ENCODE results near the gene MPZL1.
"Not testable (repeated sequence)": the region's sequence is repeated elsewhere in the genome, so short reads cannot be mapped to it uniquely, and the experiment has no call there.

The MPZL1 gene

GRCh38 chr1:167802235-167802634, 80.5 kb downstream of the MPZL1 start:
- no peaks in the 10 kb centered on the region for H3K27me3 Mint-ChIP-seq
- H3K4me3 Mint-ChIP-seq, result no peak overlapping the region
- no peak for DNase-seq
- no peaks in the 10 kb centered on the region for H3K36me3 Mint-ChIP-seq (ENCODE audit: low read depth)
- no peaks in the 10 kb centered on the region for H3K9me3 Mint-ChIP-seq
- peaks cover 25% of the 10 kb centered on the region for H3K4me1 Mint-ChIP-seq (ENCODE audit: low read depth)
- no peak overlapping the region for H3K27ac Mint-ChIP-seq

DNA sequence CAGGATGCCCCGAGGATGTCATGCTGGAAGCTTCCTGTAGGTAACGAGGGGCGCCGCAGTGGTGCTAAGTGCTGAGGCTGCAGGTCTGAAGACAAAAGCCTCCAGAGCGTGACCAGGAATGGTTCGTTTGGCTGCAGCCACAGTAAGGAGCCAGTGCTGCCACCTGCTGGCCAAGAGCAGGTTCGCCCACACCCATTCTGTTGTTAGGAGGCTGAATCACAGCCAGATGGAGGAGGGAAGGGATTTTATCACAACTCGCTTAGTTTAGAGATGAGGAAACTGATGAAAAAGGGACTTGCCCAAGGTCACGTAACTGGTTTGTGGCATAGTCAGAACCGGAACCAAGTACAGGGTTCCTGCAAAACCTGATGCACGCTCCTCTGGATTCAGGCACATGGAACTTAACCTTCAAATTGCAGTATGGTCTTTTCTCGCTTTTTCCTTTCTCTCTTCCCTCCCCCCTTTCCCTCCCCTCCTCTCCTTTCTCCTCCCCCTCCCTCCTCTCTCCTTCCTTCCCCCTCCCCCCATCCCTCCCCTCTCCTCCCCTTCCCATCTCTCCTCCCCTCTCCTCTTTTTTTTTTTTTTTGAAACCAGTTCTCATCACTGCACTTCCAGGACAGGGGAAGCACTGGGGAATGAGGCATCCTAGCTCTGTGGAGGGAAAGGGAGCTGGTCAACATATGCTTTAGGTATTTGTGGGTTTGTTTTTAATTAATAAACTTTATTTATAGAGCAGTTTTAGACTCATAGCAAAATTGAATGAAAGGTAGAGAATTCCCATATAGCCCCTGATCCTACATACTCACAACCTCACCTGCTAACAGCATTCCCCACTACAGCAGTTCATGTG, 81.8 kb downstream of the MPZL1 start:
- Mint-ChIP-seq H3K36me3 (ENCODE audit: low read depth) (no peaks in the 10 kb centered on the region), H3K27ac (peak overlapping the region; percentile 79)
- DNase-seq, result peak; percentile 90

DNA sequence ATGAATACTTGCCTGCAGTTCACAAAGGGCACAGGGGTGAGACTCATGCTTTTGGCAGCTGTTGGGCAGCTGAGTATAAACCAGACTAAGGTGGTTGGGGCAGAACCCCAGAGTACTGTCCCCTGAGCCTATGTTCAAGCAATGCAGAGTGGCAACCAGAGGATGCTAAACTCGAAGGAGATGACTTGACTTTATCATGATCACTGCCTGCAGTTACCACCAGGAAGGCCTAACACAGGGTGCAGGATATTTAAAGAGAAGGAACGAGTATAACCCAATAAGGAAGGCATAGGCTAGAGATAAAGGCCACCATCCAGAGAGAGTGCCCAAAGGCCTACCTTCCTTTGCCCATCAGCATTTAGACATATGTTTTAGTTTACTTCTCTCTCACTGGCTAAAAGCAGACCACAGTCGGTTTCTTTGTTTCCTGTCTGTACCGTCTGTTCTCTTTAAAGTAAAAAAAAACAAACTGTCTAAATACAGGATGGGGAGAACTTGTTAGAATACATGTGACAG, 83.3 kb downstream of the MPZL1 start:
- no peaks in the 10 kb centered on the region for H3K36me3 Mint-ChIP-seq (ENCODE audit: low read depth)
- no peaks in the 10 kb centered on the region for H3K9me3 Mint-ChIP-seq
- peak overlapping the region; percentile 67 for H3K27ac Mint-ChIP-seq
- no peaks in the 10 kb centered on the region for H3K27me3 Mint-ChIP-seq
- H3K4me3 Mint-ChIP-seq, result no peak overlapping the region
- DNase-seq, result peak; percentile 38
- H3K4me1 Mint-ChIP-seq (ENCODE audit: low read depth), result peaks cover 30% of the 10 kb centered on the region

More for the DNA sequence above, 81.8 kb downstream of the MPZL1 start:
- Mint-ChIP-seq H3K4me1 (ENCODE audit: low read depth) (peaks cover 30% of the 10 kb centered on the region), H3K27me3 (no peaks in the 10 kb centered on the region), H3K4me3 (peak overlapping the region; percentile 46), H3K9me3 (no peaks in the 10 kb centered on the region)

- H3K4me3 Mint-ChIP-seq, H3K27ac Mint-ChIP-seq: not testable (repeated sequence)
- H3K4me1 Mint-ChIP-seq (ENCODE audit: low read depth), result peaks cover 30% of the 10 kb centered on the region
Measured at GRCh38 chr1:167806235-167806634, 84.5 kb downstream of the MPZL1 start.

DNA sequence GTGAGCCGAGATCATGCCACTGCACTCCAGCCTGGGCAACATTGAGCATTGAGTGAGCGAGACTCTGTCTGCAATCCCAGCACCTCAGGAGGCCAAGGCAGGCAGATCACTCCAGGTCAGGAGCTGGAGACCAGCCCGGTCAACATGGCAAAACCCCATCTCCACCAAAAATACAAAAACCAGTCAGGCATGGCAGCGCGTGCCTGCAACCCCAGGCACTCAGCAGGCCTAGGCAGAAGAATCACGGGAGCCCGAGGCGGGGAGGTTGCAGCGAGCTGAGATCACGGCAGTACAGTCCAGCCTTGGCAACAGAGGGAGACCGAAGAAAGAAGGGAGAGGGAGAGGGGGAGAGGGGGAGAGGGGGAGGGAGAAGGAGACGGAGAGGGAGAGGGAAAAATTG, 84.9 kb downstream of the MPZL1 start:
- H3K4me3 Mint-ChIP-seq; DNase-seq; H3K27me3 Mint-ChIP-seq; H3K9me3 Mint-ChIP-seq; H3K27ac Mint-ChIP-seq; H3K36me3 Mint-ChIP-seq (ENCODE audit: low read depth): not testable (repeated sequence)
- H3K4me1 Mint-ChIP-seq (ENCODE audit: low read depth), result peaks cover 30% of the 10 kb centered on the region

More at GRCh38 chr1:167806235-167806634, 84.5 kb downstream of the MPZL1 start:
- not testable (repeated sequence) for H3K36me3 Mint-ChIP-seq (ENCODE audit: low read depth); DNase-seq; H3K9me3 Mint-ChIP-seq; H3K27me3 Mint-ChIP-seq

DNA sequence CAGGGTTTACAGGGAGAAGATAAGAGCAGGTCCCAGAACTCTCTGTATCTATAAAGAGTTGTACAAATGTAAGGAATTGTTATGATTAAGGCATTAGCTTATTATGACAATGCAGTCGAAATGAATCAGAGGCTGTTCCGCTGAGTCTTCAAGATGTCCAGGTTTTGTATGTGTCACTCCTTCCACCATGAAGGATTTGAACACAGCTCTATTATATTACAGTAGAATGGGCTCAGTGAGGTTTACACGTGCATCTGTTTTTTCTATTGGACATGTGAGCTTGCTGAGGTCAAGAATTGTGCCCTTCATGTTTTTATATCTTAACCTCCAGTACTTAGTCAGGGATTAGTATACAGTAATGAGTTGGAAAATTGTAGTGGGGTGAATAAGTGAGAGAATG, 86.3 kb downstream of the MPZL1 start:
- Mint-ChIP-seq H3K9me3 (peaks cover 12% of the 10 kb centered on the region), H3K4me1 (ENCODE audit: low read depth) (peaks cover 29% of the 10 kb centered on the region), H3K27ac (no peak overlapping the region), H3K36me3 (ENCODE audit: low read depth) (no peaks in the 10 kb centered on the region), H3K27me3 (no peaks in the 10 kb centered on the region), H3K4me3 (no peak overlapping the region)
- DNase-seq, result no peak

GRCh38 chr1:167808690-167809089, 86.9 kb downstream of the MPZL1 start:
- H3K4me3 Mint-ChIP-seq, result no peak overlapping the region
- no peaks in the 10 kb centered on the region for H3K36me3 Mint-ChIP-seq (ENCODE audit: low read depth)
- DNase-seq, result no peak
- H3K27ac Mint-ChIP-seq, result no peak overlapping the region
- H3K27me3 Mint-ChIP-seq, result no peaks in the 10 kb centered on the region
- peaks cover 23% of the 10 kb centered on the region for H3K4me1 Mint-ChIP-seq (ENCODE audit: low read depth)
- peaks cover 15% of the 10 kb centered on the region for H3K9me3 Mint-ChIP-seq

- Mint-ChIP-seq H3K27ac (no peak overlapping the region), H3K27me3 (no peaks in the 10 kb centered on the region), H3K9me3 (peaks cover 29% of the 10 kb centered on the region), H3K36me3 (ENCODE audit: low read depth) (no peaks in the 10 kb centered on the region), H3K4me1 (ENCODE audit: low read depth) (peaks cover 3% of the 10 kb centered on the region), H3K4me3 (no peak overlapping the region)
- DNase-seq, result no peak
Measured at GRCh38 chr1:167812972-167813371, 91.2 kb downstream of the MPZL1 start.

- H3K4me1 Mint-ChIP-seq (ENCODE audit: low read depth), result peaks cover 7% of the 10 kb centered on the region
- H3K36me3 Mint-ChIP-seq (ENCODE audit: low read depth), result no peaks in the 10 kb centered on the region
- no peak overlapping the region for H3K27ac Mint-ChIP-seq
- H3K9me3 Mint-ChIP-seq, result peaks cover 29% of the 10 kb centered on the region
- no peak overlapping the region for H3K4me3 Mint-ChIP-seq
- no peak for DNase-seq
- H3K27me3 Mint-ChIP-seq, result peaks cover 6% of the 10 kb centered on the region
Measured at GRCh38 chr1:167815650-167816049, 93.9 kb downstream of the MPZL1 start.

GRCh38 chr1:167819849-167820683, 98.3 kb downstream of the MPZL1 start:
- Mint-ChIP-seq H3K27ac (no peak overlapping the region), H3K4me3 (peak overlapping the region; percentile 51), H3K4me1 (ENCODE audit: low read depth) (peaks cover 7% of the 10 kb centered on the region), H3K9me3 (peaks cover 9% of the 10 kb centered on the region), H3K36me3 (ENCODE audit: low read depth) (no peaks in the 10 kb centered on the region), H3K27me3 (peaks cover 12% of the 10 kb centered on the region)
- DNase-seq, result peak; percentile 57

- Mint-ChIP-seq H3K36me3 (ENCODE audit: low read depth) (no peaks in the 10 kb centered on the region), H3K27me3 (peaks cover 12% of the 10 kb centered on the region), H3K4me3 (no peak overlapping the region), H3K4me1 (ENCODE audit: low read depth) (peaks cover 7% of the 10 kb centered on the region), H3K27ac (no peak overlapping the region), H3K9me3 (peaks cover 2% of the 10 kb centered on the region)
- DNase-seq, result no peak
Measured at GRCh38 chr1:167820684-167821355, 99.0 kb downstream of the MPZL1 start.

GRCh38 chr1:167821356-167821685, 99.5 kb downstream of the MPZL1 start:
- Mint-ChIP-seq H3K36me3 (ENCODE audit: low read depth) (no peaks in the 10 kb centered on the region), H3K4me3 (no peak overlapping the region), H3K4me1 (ENCODE audit: low read depth) (peaks cover 7% of the 10 kb centered on the region), H3K27ac (no peak overlapping the region), H3K27me3 (peaks cover 12% of the 10 kb centered on the region), H3K9me3 (no peaks in the 10 kb centered on the region)
- DNase-seq, result no peak

DNA sequence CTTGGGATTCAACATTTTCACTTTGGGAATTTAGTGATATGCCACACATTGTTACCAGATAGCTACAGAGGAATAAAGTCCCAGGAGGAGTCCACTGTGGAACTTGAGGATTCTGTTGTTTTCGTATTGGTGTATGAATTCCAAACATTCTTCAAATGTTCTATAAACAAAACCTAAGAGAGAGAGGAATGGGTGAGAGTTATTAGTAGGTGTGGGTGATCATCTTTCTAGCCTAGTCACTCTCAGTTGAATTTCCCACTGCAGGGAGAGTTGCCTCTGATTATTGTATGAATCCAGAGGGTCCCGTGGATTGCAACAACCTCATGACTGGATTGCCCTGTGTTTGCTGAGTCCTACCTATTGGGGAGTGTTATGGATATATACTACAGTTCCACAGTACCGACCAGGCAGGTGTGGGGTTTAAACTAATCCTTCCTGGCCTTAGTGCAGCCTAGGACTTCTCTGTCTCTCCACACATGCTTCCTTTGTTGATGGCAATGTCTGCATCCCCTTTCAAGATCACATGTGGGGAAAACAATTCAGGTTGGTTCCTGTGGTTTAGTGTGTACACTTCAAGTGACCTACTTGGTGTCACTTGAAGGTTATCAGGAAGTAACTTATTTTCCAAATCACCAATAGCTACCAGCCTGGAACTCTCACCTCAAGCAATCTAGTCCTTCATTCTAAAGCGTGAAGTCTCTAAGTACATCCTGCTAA, 100.3 kb downstream of the MPZL1 start:
- peaks cover 12% of the 10 kb centered on the region for H3K27me3 Mint-ChIP-seq
- H3K36me3 Mint-ChIP-seq (ENCODE audit: low read depth), result no peaks in the 10 kb centered on the region
- DNase-seq, result no peak
- no peaks in the 10 kb centered on the region for H3K9me3 Mint-ChIP-seq
- H3K27ac Mint-ChIP-seq, result no peak overlapping the region
- H3K4me3 Mint-ChIP-seq, result no peak overlapping the region
- peaks cover 7% of the 10 kb centered on the region for H3K4me1 Mint-ChIP-seq (ENCODE audit: low read depth)

Measured in activated T-cell treated with anti-CD3 and anti-CD28 coated beads, Interleukin-2, amount 50 U/mL, for 24 hours (primary cell).